ENCODE data around the gene DNAJC17. TPM values are rescaled to one million over a fixed set of nuclear protein-coding genes. Genes with fewer than 3 reads are reported as not detected.

Gene DNAJC17
- polyA plus RNA-seq, 3 donors: 15.7 to 31.6 (median 21.5) TPM

DNA sequence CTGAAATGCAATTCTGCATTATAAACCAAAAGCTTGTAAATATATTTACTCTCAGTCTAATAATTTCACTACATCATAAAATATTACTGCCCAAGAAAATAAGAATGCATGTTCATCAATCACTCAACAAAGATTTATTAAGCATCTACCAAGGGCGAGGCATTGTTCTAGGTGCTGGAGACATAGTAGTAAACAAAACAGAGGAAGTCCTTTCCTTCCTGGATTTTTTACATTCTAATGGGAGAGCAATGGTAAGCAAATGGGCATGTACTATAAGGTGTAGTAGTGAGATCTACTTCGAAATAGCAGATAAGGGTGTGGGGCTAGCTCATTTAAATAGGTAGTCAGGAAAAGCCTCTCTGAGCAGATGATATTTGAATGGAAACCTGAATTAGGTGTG, 11.2 kb downstream of the DNAJC17 start:
- Histone ChIP-seq H4K20me1 (ENCODE audit: insufficient read depth, low read length) (peaks cover 26% of the 10 kb centered on the region), H3K36me3 (replicated peaks in 1 of 2; ENCODE audit: control insufficient read depth in 1 of 2, insufficient read depth in 2 of 2, low read length in 2 of 2) (peaks cover 4 to 38% of the 10 kb centered on the region in 2 donors), H3K79me2 (ENCODE audit: insufficient read depth, low read length) (peaks cover 32% of the 10 kb centered on the region), H2AFZ (ENCODE audit: insufficient read depth, low read depth, low read length, poor library complexity, severe bottlenecking) (no peak overlapping the region), H3K4me1 (ENCODE audit: control insufficient read depth in 1 of 2, insufficient read depth in 2 of 2, low read length in 2 of 2) (peaks cover 12 to 19% of the 10 kb centered on the region in 2 donors), H3K4me2 (replicated peaks; ENCODE audit: extremely low read depth, low read length, poor library complexity, severe bottlenecking) (no peak overlapping the region), H3K9ac (ENCODE audit: insufficient read depth, low read length, poor library complexity, severe bottlenecking) (no peak overlapping the region), H3K27ac (ENCODE audit: low read depth in 1 of 2, low read length in 2 of 2) (peak overlapping the region in 1 of 2 donors; percentile 61), H3K4me3 (replicated peaks in 1 of 3; ENCODE audit: low read depth in 2 of 3, low read length in 3 of 3) (no peak overlapping the region), H3K27me3 (ENCODE audit: control insufficient read depth in 2 of 2, insufficient read depth in 2 of 2, low read length in 2 of 2) (no peaks in the 10 kb centered on the region), H3K9me3 (replicated peaks in 1 of 2; ENCODE audit: control insufficient read depth in 1 of 2, insufficient read depth in 1 of 2, low read length in 2 of 2) (no peaks in the 10 kb centered on the region)
- DNase-seq: no peak
- H3K9me3 Mint-ChIP-seq: no peaks in the 10 kb centered on the region
- TF ChIP-seq, protein P1, sequence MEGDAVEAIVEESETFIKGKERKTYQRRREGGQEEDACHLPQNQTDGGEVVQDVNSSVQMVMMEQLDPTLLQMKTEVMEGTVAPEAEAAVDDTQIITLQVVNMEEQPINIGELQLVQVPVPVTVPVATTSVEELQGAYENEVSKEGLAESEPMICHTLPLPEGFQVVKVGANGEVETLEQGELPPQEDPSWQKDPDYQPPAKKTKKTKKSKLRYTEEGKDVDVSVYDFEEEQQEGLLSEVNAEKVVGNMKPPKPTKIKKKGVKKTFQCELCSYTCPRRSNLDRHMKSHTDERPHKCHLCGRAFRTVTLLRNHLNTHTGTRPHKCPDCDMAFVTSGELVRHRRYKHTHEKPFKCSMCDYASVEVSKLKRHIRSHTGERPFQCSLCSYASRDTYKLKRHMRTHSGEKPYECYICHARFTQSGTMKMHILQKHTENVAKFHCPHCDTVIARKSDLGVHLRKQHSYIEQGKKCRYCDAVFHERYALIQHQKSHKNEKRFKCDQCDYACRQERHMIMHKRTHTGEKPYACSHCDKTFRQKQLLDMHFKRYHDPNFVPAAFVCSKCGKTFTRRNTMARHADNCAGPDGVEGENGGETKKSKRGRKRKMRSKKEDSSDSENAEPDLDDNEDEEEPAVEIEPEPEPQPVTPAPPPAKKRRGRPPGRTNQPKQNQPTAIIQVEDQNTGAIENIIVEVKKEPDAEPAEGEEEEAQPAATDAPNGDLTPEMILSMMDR (IDR thresholded peaks at IDR 0.05): no peak
- no peaks in the 10 kb centered on the region for H3K27me3 Mint-ChIP-seq (ENCODE audit: low read depth in 3 of 3)
- no peak overlapping the region for H3K4me3 Mint-ChIP-seq
- peak overlapping the region in 3 of 7 donors; percentile 10 to 69 (median 48) for H3K27ac Mint-ChIP-seq
- peaks cover 32 to 53% of the 10 kb centered on the region in 2 donors for H3K36me3 Mint-ChIP-seq
- peaks cover 24% of the 10 kb centered on the region for H3K4me1 Mint-ChIP-seq
- no CpG with 5 or more reads among the region's 2 CpGs for WGBS (ENCODE audit: insufficient coverage)
- intact Hi-C loops (cut with micrococcal nuclease): no loop called here

DNA sequence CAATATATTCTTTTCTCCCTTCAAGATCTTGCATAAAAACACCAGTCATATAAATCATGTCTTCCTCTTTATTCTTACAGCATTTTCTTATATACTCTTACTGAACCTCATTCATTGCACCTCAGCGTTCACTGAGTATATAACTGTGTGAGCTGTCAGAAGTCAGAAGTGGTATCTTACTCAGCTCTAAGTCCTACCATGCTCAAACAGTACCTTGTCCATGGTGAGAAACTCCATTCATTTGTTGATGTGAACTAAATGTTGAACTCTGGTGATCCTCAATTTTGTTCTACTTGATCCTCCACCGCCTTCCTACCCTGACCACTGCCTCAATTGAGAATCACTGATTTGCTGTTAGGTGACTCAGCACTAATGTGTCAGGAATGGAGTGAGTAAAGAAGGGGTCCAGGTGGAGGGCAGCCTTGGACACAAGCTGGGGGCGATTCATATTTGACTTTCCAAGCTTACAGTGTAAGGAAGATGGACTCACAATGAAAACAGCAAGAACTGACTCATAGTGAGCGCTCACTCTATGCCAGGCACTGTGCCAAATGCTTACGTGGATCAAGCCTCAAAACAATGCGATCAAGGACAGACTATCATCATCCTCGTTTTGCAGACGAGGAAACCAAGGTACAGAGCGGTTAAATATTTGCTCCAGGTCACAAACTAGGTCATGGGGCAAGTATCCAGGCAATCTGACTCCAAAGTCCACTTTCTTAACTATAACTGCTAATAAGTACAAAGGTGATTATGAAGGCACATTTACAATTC, 13.9 kb downstream of the DNAJC17 start:
- no peak overlapping the region for H2AFZ ChIP-seq (ENCODE audit: insufficient read depth, low read depth, low read length, poor library complexity, severe bottlenecking)
- H3K27ac ChIP-seq (ENCODE audit: low read depth in 1 of 2, low read length in 2 of 2): no peak overlapping the region
- H3K9ac ChIP-seq (ENCODE audit: insufficient read depth, low read length, poor library complexity, severe bottlenecking): no peak overlapping the region
- peaks cover 20 to 38% of the 10 kb centered on the region in 2 donors for H3K36me3 Mint-ChIP-seq
- H3K4me3 ChIP-seq (replicated peaks in 1 of 3; ENCODE audit: low read depth in 2 of 3, low read length in 3 of 3): no peak overlapping the region
- H3K27me3 ChIP-seq (ENCODE audit: control insufficient read depth in 2 of 2, insufficient read depth in 2 of 2, low read length in 2 of 2): no peaks in the 10 kb centered on the region
- peak overlapping the region in 2 of 7 donors; percentile 16 to 26 for H3K27ac Mint-ChIP-seq
- no peaks in the 10 kb centered on the region for H3K27me3 Mint-ChIP-seq (ENCODE audit: low read depth in 3 of 3)
- no peak overlapping the region for H3K4me2 ChIP-seq (replicated peaks; ENCODE audit: extremely low read depth, low read length, poor library complexity, severe bottlenecking)
- 74% methylated on average over 6 of the region's 9 CpGs for WGBS (ENCODE audit: insufficient coverage)
- peaks cover 22% of the 10 kb centered on the region for H3K79me2 ChIP-seq (ENCODE audit: insufficient read depth, low read length)
- DNase-seq: no peak
- H3K36me3 ChIP-seq (replicated peaks in 1 of 2; ENCODE audit: control insufficient read depth in 1 of 2, insufficient read depth in 2 of 2, low read length in 2 of 2): peaks cover 4 to 33% of the 10 kb centered on the region in 2 donors
- H3K9me3 Mint-ChIP-seq: no peaks in the 10 kb centered on the region
- peaks cover 12 to 26% of the 10 kb centered on the region in 2 donors for H3K4me1 ChIP-seq (ENCODE audit: control insufficient read depth in 1 of 2, insufficient read depth in 2 of 2, low read length in 2 of 2)
- intact Hi-C loops (cut with micrococcal nuclease): no loop called here
- H3K9me3 ChIP-seq (replicated peaks in 1 of 2; ENCODE audit: control insufficient read depth in 1 of 2, insufficient read depth in 1 of 2, low read length in 2 of 2): no peaks in the 10 kb centered on the region
- TF ChIP-seq, protein P1 (IDR thresholded peaks at IDR 0.05): no peak
- H3K4me1 Mint-ChIP-seq: peaks cover 28% of the 10 kb centered on the region
- H4K20me1 ChIP-seq (ENCODE audit: insufficient read depth, low read length): peaks cover 42% of the 10 kb centered on the region
- no peak overlapping the region for H3K4me3 Mint-ChIP-seq

Data from CD14-positive monocyte (primary cell).